HG03039 (cell line): ENCODE measurements around the gene PROZ.

Source experiments
- ATAC-seq: cut with Tn5 transposase; IDR thresholded peaks from one replicate; pipeline ENCODE4 v1.9.1; 2021; ENCODE audit warnings: mild to moderate bottlenecking, moderate library complexity; ENCODE audit not compliant: unreplicated experiment

PROZ gene

GRCh38 chr13:113139577-113139976 is 18.9 kb upstream of the PROZ start:
- ATAC-seq: no peak

GRCh38 chr13:113140677-113141600 is 17.5 kb upstream of the PROZ start:
- ATAC-seq: no peak

- ATAC-seq: no peak
These were observed 16.9 kb upstream of the PROZ start for GRCh38 chr13:113141601-113141970.

GRCh38 chr13:113142876-113143275 is 15.6 kb upstream of the PROZ start:
- no peak for ATAC-seq

GRCh38 chr13:113143466-113144254 is 14.8 kb upstream of the PROZ start:
- no peak for ATAC-seq

- no peak for ATAC-seq
These were observed 14.2 kb upstream of the PROZ start for GRCh38 chr13:113144255-113144629.

- no peak for ATAC-seq
These were observed 13.0 kb upstream of the PROZ start for GRCh38 chr13:113145496-113145895.

- ATAC-seq: no peak
These were observed 12.4 kb upstream of the PROZ start for GRCh38 chr13:113145911-113146598.

- ATAC-seq: no peak
These were observed 11.7 kb upstream of the PROZ start for GRCh38 chr13:113146750-113147149.

- ATAC-seq: no peak
These were observed 11.2 kb upstream of the PROZ start for GRCh38 chr13:113147206-113147605.

- ATAC-seq: no peak
These were observed 10.0 kb upstream of the PROZ start for GRCh38 chr13:113148407-113148806.

GRCh38 chr13:113148940-113149503 is 9.4 kb upstream of the PROZ start:
- ATAC-seq: no peak

- no peak for ATAC-seq
These were observed 8.5 kb upstream of the PROZ start for GRCh38 chr13:113149711-113150549.

- no peak for ATAC-seq
These were observed 7.7 kb upstream of the PROZ start for GRCh38 chr13:113150550-113151365.

GRCh38 chr13:113151745-113152690 is 6.4 kb upstream of the PROZ start:
- ATAC-seq: no peak

GRCh38 chr13:113152691-113152983 is 5.8 kb upstream of the PROZ start:
- no peak for ATAC-seq

- ATAC-seq: no peak
These were observed 5.3 kb upstream of the PROZ start for GRCh38 chr13:113152984-113153809.
